ENCODE results near the gene SLC6A13. TPM values are rescaled to one million over a fixed set of nuclear protein-coding genes. Genes with fewer than 3 reads are reported as not detected.

SLC6A13 gene
- total and polyA plus RNA-seq, 2 of the 8 experiments (the other 6 are each of a cell fraction or from before 2014, with no cell fraction given) = 0.03 TPM; not detected in 1

- TF ChIP-seq SUZ12 (IDR thresholded peaks at IDR 0.05; ENCODE audit: low read length) (peak; percentile 41; the same call in 1 of the 2 replicates), KDM4A (IDR thresholded peaks at IDR 0.05; ENCODE audit: low read depth, low read length, severe bottlenecking) (peak; percentile 86), GTF2F1 (IDR thresholded peaks at IDR 0.05; ENCODE audit: borderline replicate concordance, low read depth, low read length) (no peak)
Measured at GRCh38 chr12:203462-204260, 59.0 kb downstream of the SLC6A13 start (continued).
